GM18508 (cell line): ENCODE measurements around the gene OR10H5.
"Not testable (repeated sequence)": the region's sequence is repeated elsewhere in the genome, so short reads cannot be mapped to it uniquely, and the experiment has no call there.

Experiments
- ATAC-seq: cut with Tn5 transposase; IDR thresholded peaks from one replicate; pipeline ENCODE4 v1.9.1; 2021; ENCODE audit warnings: moderate number of reproducible peaks; ENCODE audit not compliant: insufficient read depth, unreplicated experiment

OR10H5 gene

GRCh38 chr19:15841875-15842569 lies 54.6 kb downstream of the OR10H5 start:
- no peak for ATAC-seq

- ATAC-seq: no peak
Measured at GRCh38 chr19:15843203-15843893, 55.9 kb downstream of the OR10H5 start.

GRCh38 chr19:15843894-15844222 lies 56.4 kb downstream of the OR10H5 start:
- not testable (repeated sequence) for ATAC-seq

GRCh38 chr19:15846923-15847322 lies 59.5 kb downstream of the OR10H5 start:
- ATAC-seq: no peak

- ATAC-seq: no peak
Measured at GRCh38 chr19:15850385-15850784, 62.9 kb downstream of the OR10H5 start.
